Ishikawa (cell line): Measurements from ENCODE around the gene TBC1D4.

ENCODE experiments used
- CEBPB ChIP-seq: IDR thresholded peaks from 2 replicates; pipeline ENCODE4 v1.6.1; 2012
- CREB1 ChIP-seq: IDR thresholded peaks from 2 replicates; pipeline ENCODE4 v1.6.1; 2012; ENCODE audit warnings: low read depth
- EGR1 ChIP-seq: IDR thresholded peaks from 2 replicates; pipeline ENCODE4 v1.6.1; 2012
- EP300 ChIP-seq: IDR thresholded peaks from 2 replicates; pipeline ENCODE4 v1.6.1; 2012; ENCODE audit warnings: borderline replicate concordance
- FOXM1 ChIP-seq: IDR thresholded peaks from 2 replicates; pipeline ENCODE4 v1.6.1; 2012; ENCODE audit warnings: low read depth, borderline replicate concordance
- NFIC ChIP-seq: IDR thresholded peaks from 2 replicates; pipeline ENCODE4 v1.6.1; 2012
- RAD21 ChIP-seq: IDR thresholded peaks from 2 replicates; pipeline ENCODE4 v1.6.1; 2012; ENCODE audit warnings: low read depth
- TAF1 ChIP-seq: IDR thresholded peaks from 2 replicates; pipeline ENCODE4 v1.6.1; 2012; ENCODE audit warnings: low read depth, mild to moderate bottlenecking
- TCF12 ChIP-seq: IDR thresholded peaks from 2 replicates; pipeline ENCODE4 v1.6.1; 2012; ENCODE audit warnings: low read depth
- TEAD4 ChIP-seq: IDR thresholded peaks from 2 replicates; pipeline ENCODE4 v1.6.1; 2012
- YY1 ChIP-seq: IDR thresholded peaks from 2 replicates; pipeline ENCODE4 v1.6.1; 2012; ENCODE audit warnings: low read depth
- ZBTB7A ChIP-seq: IDR thresholded peaks from 2 replicates; pipeline ENCODE4 v1.6.1; 2012; ENCODE audit warnings: low read depth
- TF ChIP-seq, protein P1 (sequence below): IDR thresholded peaks from 2 replicates; pipeline ENCODE4 v1.6.1; 2012
- TF ChIP-seq, protein P2 (sequence below): IDR thresholded peaks from 2 replicates; pipeline ENCODE4 v1.6.1; 2012
- TF ChIP-seq, protein P3 (sequence below): IDR thresholded peaks from 2 replicates; pipeline ENCODE4 v1.6.1; 2012; ENCODE audit warnings: low read depth, mild to moderate bottlenecking

Gene TBC1D4

DNA sequence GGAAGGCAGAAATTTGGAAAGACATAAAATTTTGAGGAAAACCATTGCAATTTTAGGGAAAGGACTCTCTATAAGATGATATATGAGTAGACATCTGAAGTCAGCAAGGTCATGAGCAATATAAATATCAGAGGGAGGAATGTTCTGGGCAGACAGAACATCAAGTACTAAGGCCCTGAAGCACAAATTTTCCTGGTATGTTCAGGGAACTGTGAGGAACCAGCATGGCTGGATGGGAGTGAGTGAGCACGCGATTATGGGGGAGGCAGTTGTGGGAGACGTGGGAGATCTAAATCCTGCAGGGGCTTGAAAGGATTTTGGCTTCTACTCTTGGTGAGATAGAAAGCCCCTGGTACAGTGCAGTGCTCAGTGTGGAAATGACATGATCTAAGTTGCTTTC is 112.0 kb downstream of the TBC1D4 start:
- TF ChIP-seq, protein P1, sequence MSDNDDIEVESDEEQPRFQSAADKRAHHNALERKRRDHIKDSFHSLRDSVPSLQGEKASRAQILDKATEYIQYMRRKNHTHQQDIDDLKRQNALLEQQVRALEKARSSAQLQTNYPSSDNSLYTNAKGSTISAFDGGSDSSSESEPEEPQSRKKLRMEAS = no peak
- TF ChIP-seq, protein P2, sequence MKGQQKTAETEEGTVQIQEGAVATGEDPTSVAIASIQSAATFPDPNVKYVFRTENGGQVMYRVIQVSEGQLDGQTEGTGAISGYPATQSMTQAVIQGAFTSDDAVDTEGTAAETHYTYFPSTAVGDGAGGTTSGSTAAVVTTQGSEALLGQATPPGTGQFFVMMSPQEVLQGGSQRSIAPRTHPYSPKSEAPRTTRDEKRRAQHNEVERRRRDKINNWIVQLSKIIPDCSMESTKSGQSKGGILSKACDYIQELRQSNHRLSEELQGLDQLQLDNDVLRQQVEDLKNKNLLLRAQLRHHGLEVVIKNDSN = no peak
- TF ChIP-seq EP300 = no peak
- TF ChIP-seq, protein P3, sequence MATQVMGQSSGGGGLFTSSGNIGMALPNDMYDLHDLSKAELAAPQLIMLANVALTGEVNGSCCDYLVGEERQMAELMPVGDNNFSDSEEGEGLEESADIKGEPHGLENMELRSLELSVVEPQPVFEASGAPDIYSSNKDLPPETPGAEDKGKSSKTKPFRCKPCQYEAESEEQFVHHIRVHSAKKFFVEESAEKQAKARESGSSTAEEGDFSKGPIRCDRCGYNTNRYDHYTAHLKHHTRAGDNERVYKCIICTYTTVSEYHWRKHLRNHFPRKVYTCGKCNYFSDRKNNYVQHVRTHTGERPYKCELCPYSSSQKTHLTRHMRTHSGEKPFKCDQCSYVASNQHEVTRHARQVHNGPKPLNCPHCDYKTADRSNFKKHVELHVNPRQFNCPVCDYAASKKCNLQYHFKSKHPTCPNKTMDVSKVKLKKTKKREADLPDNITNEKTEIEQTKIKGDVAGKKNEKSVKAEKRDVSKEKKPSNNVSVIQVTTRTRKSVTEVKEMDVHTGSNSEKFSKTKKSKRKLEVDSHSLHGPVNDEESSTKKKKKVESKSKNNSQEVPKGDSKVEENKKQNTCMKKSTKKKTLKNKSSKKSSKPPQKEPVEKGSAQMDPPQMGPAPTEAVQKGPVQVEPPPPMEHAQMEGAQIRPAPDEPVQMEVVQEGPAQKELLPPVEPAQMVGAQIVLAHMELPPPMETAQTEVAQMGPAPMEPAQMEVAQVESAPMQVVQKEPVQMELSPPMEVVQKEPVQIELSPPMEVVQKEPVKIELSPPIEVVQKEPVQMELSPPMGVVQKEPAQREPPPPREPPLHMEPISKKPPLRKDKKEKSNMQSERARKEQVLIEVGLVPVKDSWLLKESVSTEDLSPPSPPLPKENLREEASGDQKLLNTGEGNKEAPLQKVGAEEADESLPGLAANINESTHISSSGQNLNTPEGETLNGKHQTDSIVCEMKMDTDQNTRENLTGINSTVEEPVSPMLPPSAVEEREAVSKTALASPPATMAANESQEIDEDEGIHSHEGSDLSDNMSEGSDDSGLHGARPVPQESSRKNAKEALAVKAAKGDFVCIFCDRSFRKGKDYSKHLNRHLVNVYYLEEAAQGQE = no peak
- no peak for TF ChIP-seq RAD21
- TF ChIP-seq TCF12 = no peak
- no peak for TF ChIP-seq YY1
- no peak for TF ChIP-seq ZBTB7A
- TF ChIP-seq NFIC = no peak
- no peak for TF ChIP-seq TAF1
- TF ChIP-seq CEBPB = no peak
- no peak for TF ChIP-seq EGR1
- TF ChIP-seq CREB1 = no peak
- no peak for TF ChIP-seq FOXM1
- no peak for TF ChIP-seq TEAD4

DNA sequence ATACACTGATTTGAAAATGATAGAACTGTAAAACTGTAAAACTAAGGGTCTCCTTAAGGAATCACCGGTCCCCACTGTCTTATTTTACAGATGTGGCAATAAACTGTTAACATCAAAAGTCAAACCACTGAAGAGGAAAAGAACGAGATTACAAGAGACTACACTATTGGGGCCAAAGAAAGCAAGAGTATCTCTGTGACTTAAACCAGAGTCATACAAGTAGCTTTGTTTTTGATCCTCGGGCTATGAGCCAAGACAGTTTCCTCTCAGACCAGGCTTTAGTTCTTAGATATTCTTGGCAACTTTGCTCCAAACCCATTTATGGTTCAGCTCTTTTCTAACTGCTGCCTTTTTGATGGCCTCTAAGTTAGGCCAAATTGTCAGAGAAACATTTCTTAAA is 113.8 kb downstream of the TBC1D4 start:
- TF ChIP-seq FOXM1 (no peak), TCF12 (no peak), TAF1 (no peak), EP300 (no peak), CREB1 (no peak), YY1 (no peak), TEAD4 (no peak), EGR1 (no peak), NFIC (no peak), ZBTB7A (no peak)
- TF ChIP-seq, protein P3 = no peak
- TF ChIP-seq, protein P2 = no peak
- TF ChIP-seq, protein P1 = no peak

DNA sequence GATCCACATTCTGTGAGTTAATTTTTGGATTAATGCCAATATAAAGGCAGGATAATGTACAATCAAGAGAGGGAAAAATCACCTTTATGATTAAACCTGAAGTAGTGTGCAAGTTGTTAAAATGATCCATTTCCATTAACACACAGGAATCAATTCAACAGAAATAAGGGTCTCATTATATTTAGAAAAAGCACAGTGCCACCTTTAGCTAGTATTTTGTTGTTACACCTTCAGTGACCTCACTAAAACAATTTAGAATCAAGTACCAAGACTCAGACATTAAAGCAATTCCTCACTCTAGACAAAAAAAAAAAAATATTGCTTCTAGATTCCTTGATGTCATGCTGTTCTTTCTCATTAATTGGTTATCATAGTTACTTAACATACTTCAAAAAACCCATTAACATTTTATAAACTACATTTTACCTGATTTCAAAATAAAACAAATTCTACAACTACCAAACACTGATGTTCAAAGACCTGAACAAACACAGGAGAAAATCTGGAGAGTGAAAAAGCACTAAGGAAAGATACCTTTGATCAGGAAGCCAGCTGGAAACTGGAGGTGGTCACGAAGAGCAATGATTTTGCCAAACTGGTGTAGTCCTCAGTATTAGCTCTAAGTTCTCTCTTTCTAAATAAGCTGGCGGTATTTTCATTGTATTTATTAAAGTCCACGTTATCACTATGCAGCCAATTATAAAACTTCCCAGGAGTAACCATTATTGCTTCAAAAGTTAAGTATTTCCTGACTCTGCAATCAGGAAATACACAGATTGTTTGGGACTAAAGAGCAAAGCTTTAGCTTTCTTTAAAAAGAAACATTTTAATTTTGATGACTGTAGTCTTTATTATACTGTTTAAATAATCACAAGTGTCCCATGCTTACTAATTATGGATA is 115.3 kb downstream of the TBC1D4 start:
- TF ChIP-seq TCF12 = no peak
- TF ChIP-seq ZBTB7A = no peak
- no peak for TF ChIP-seq FOXM1
- TF ChIP-seq, protein P2 = no peak

DNA sequence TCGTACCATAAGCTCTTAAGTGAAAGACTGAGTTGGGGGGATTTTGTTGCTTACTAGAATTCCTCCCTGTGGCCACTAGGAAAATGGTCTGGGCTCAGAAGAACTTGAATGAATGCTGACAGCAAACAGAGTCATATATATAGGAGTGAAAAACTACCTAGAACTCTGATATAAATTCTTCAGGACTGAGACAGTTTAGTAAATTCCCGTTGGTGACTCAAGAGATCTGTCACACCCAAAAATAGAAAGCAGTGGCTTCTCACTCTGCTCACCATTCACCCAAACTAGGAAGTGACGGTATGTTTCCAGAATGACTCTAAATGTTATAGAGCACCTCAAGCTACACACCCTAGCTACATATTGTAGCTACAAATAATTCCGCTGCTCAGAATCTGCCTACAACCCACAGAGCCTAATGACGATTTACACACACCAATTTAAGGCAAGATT is 116.2 kb downstream of the TBC1D4 start:
- TF ChIP-seq ZBTB7A = no peak
- no peak for TF ChIP-seq CREB1
- no peak for TF ChIP-seq TEAD4
- TF ChIP-seq, protein P3 = no peak
- no peak for TF ChIP-seq NFIC
- no peak for TF ChIP-seq TAF1
- no peak for TF ChIP-seq EP300
- TF ChIP-seq, protein P2 = no peak
- TF ChIP-seq CEBPB = no peak
- TF ChIP-seq, protein P1 = no peak
- no peak for TF ChIP-seq TCF12
- no peak for TF ChIP-seq RAD21
